Measurements from ENCODE around the gene PCP2.

PCP2 gene

GRCh38 chr19:7619671-7620441 is 13.7 kb downstream of the PCP2 start:
- H3K4me3 ChIP-seq (ENCODE audit: low read depth, low read length): no peak overlapping the region
- TF ChIP-seq CTCF (IDR thresholded peaks at IDR 0.05; ENCODE audit: low read depth, low read length, missing control alignments): no peak
- in situ Hi-C loops (cut with HindIII; ENCODE audit: low sequenced_read_pairs): no loop called here
- DNase-seq (ENCODE audit: low read depth): no peak

GRCh38 chr19:7618771-7619510 is 14.6 kb downstream of the PCP2 start:
- DNase-seq (ENCODE audit: low read depth): no peak
- TF ChIP-seq CTCF (IDR thresholded peaks at IDR 0.05; ENCODE audit: low read depth, low read length, missing control alignments): no peak
- no peak overlapping the region for H3K4me3 ChIP-seq (ENCODE audit: low read depth, low read length)
- in situ Hi-C loops (cut with HindIII; ENCODE audit: low sequenced_read_pairs): no loop called here

- TF ChIP-seq CTCF (IDR thresholded peaks at IDR 0.05; ENCODE audit: low read depth, low read length, missing control alignments): no peak
- no peak for DNase-seq (ENCODE audit: low read depth)
- H3K4me3 ChIP-seq (ENCODE audit: low read depth, low read length): no peak overlapping the region
- in situ Hi-C loops (cut with HindIII; ENCODE audit: low sequenced_read_pairs): no loop called here
Observed at GRCh38 chr19:7618348-7618747, 15.2 kb downstream of the PCP2 start.

- no peak overlapping the region for H3K4me3 ChIP-seq (ENCODE audit: low read depth, low read length)
- DNase-seq (ENCODE audit: low read depth): no peak
- in situ Hi-C loops (cut with HindIII; ENCODE audit: low sequenced_read_pairs): no loop called here
Observed at GRCh38 chr19:7617735-7618134, 15.8 kb downstream of the PCP2 start.

GRCh38 chr19:7617172-7617571 is 16.3 kb downstream of the PCP2 start:
- DNase-seq (ENCODE audit: low read depth): no peak
- no peak overlapping the region for H3K4me3 ChIP-seq (ENCODE audit: low read depth, low read length)
- no peak for TF ChIP-seq CTCF (IDR thresholded peaks at IDR 0.05; ENCODE audit: low read depth, low read length, missing control alignments)
- in situ Hi-C loops (cut with HindIII; ENCODE audit: low sequenced_read_pairs): no loop called here

More at GRCh38 chr19:7617735-7618134, 15.8 kb downstream of the PCP2 start:
- no peak for TF ChIP-seq CTCF (IDR thresholded peaks at IDR 0.05; ENCODE audit: low read depth, low read length, missing control alignments)

- DNase-seq (ENCODE audit: low read depth): no peak
- in situ Hi-C loops (cut with HindIII; ENCODE audit: low sequenced_read_pairs): no loop called here
- no peak overlapping the region for H3K4me3 ChIP-seq (ENCODE audit: low read depth, low read length)
- no peak for TF ChIP-seq CTCF (IDR thresholded peaks at IDR 0.05; ENCODE audit: low read depth, low read length, missing control alignments)
Observed at GRCh38 chr19:7614859-7615741, 18.4 kb downstream of the PCP2 start.

Data from astrocyte of the cerebellum (primary cell).